HepG2 (cell line): ENCODE data around the gene PPY. TPM values are rescaled to one million over a fixed set of nuclear protein-coding genes. Genes with fewer than 3 reads are reported as not detected.
A peak's percentile ranks its signal among the peaks of the same experiment; 100 is the strongest.

ENCODE experiments used
- ATAC-seq: fragments of 200-7000 bp; cut with Tn5 transposase; 3 replicates; pipeline ENCODE4 v1.9.1; 2020; ENCODE audit warnings: mild to moderate bottlenecking, moderate library complexity
- BruUV-seq: library from RNA; stranded (reverse); fragments of 400-500 nt; replicated peaks from 2 replicates; lab custom pipeline; 2021; lab: Mats Ljungman, UMichigan
- CTCF ChIA-PET: fragments of 300-600 bp; formaldehyde crosslinking; extraction: SDS; loops from one replicate; lab custom pipeline; 2021; ENCODE audit warnings: low total read pairs, inconsistent platforms, low intra/inter-chr PET ratio; lab: Yijun Ruan, JAX
- POLR2A ChIA-PET: fragments of 350-600 bp; sonication (Branson Sonifier 250); formaldehyde crosslinking; loops from one replicate; lab custom pipeline; 2020; ENCODE audit warnings: antibody characterized with exemption, inconsistent platforms; lab: Yijun Ruan, JAX
- DNase-seq: peaks from one replicate; pipeline ENCODE4 v3.0.0-alpha.2; 2015; ENCODE audit warnings: low spot score
- FAIRE-seq: peaks from 3 replicates; lab custom pipeline; 2011; peaks lifted over from hg19 to GRCh38; lab: Jason Lieb, UNC
- H2AFZ ChIP-seq: one replicate; pipeline ENCODE4 v1.6.1; 2011; ENCODE audit warnings: low read length, inconsistent platforms
- H3K27ac ChIP-seq: fragments of 300-600 bp; 3 replicates; pipeline ENCODE4 v1.8.0; 2011; ENCODE audit warnings: mixed run types, mild to moderate bottlenecking, mixed read lengths, low read length, inconsistent platforms; ENCODE audit not compliant: insufficient read depth; ENCODE audit errors: extremely low read length
- H3K27me3 ChIP-seq, 2 experiments: fragments of 200-600 bp in 1 of 2; 2 replicates in 1 of 2; 3 replicates in 1 of 2; pipeline versions ENCODE4 v1.6.0 to v1.8.0; 2011; ENCODE audit warnings: low read length in 2 of 2, mild to moderate bottlenecking in 2 of 2, moderate library complexity in 2 of 2, inconsistent platforms in 1 of 2; ENCODE audit not compliant: insufficient read depth in 2 of 2, control insufficient read depth in 1 of 2
- H3K36me3 ChIP-seq, 2 experiments: fragments of 200-600 bp in 1 of 2; replicated peaks in 1 of 2; 2 replicates in 1 of 2; 3 replicates in 1 of 2; pipeline versions ENCODE4 v1.5.1 to v1.8.0; 2011; ENCODE audit warnings: low read length in 2 of 2, inconsistent platforms in 1 of 2; ENCODE audit not compliant: insufficient read depth in 2 of 2, control insufficient read depth in 1 of 2
- H3K4me1 ChIP-seq: 2 replicates; pipeline ENCODE4 v1.5.1; 2012; ENCODE audit warnings: low read length, inconsistent platforms; ENCODE audit not compliant: insufficient read depth
- H3K4me2 ChIP-seq: 2 replicates; pipeline ENCODE4 v1.6.0; 2011; ENCODE audit warnings: low read depth, low read length, inconsistent platforms
- H3K4me3 ChIP-seq, 3 experiments: fragments of 200-600 bp in 1 of 3; sonication (generic), shearing (Covaris generic) in 1 of 3; replicated peaks in 1 of 3; 2 replicates each; pipeline ENCODE4 v1.5.1; 2011 to 2016; ENCODE audit warnings: low read length in 3 of 3, inconsistent platforms in 2 of 3, low read depth in 2 of 3, mild to moderate bottlenecking in 2 of 3, control low read depth in 1 of 3, mixed read lengths in 1 of 3; ENCODE audit not compliant: insufficient read depth in 1 of 3
- H3K79me2 ChIP-seq: one replicate; pipeline ENCODE4 v1.6.1; 2011; ENCODE audit warnings: low read length, inconsistent platforms; ENCODE audit not compliant: insufficient read depth
- H3K9ac ChIP-seq: 2 replicates; pipeline ENCODE4 v1.6.0; 2011; ENCODE audit warnings: mild to moderate bottlenecking, low read depth, low read length, inconsistent platforms; ENCODE audit not compliant: insufficient read depth
- H3K9me3 ChIP-seq: 2 replicates; pipeline ENCODE4 v1.5.1; 2012; ENCODE audit warnings: mild to moderate bottlenecking, low read length
- H4K20me1 ChIP-seq: 2 replicates; pipeline ENCODE4 v1.6.0; 2011; ENCODE audit warnings: inconsistent platforms, mild to moderate bottlenecking, low read length, moderate library complexity; ENCODE audit not compliant: insufficient read depth
- EEA1 ChIP-seq: sonication (generic); formaldehyde crosslinking; IDR thresholded peaks from 2 replicates; pipeline ENCODE4 v1.5.1; 2020; ENCODE audit warnings: mild to moderate bottlenecking, missing genetic modification reagents, borderline replicate concordance
- FOXA3 ChIP-seq: IDR thresholded peaks from 2 replicates; pipeline ENCODE4 v1.6.1; 2016; ENCODE audit warnings: missing genetic modification reagents, missing compliant biosample characterization
- HDAC1 ChIP-seq: sonication (generic); formaldehyde crosslinking; IDR thresholded peaks from 2 replicates; pipeline ENCODE4 v1.5.1; 2020; ENCODE audit warnings: mild to moderate bottlenecking, missing genetic modification reagents
- HOXA3 ChIP-seq: sonication (generic); formaldehyde crosslinking; IDR thresholded peaks from 2 replicates; pipeline ENCODE4 v1.5.0; 2020; ENCODE audit warnings: missing genetic modification reagents
- NFIC ChIP-seq: IDR thresholded peaks from 2 replicates; pipeline ENCODE4 v1.6.1; 2012; ENCODE audit warnings: mild to moderate bottlenecking, low read length, inconsistent platforms
- SOX5 ChIP-seq: IDR thresholded peaks from 2 replicates; pipeline ENCODE4 v1.6.1; 2016; ENCODE audit warnings: borderline replicate concordance
- SP5 ChIP-seq: IDR thresholded peaks from 2 replicates; pipeline ENCODE4 v1.6.1; 2016; ENCODE audit warnings: low read depth, borderline replicate concordance
- SRSF1 ChIP-seq: fragments of 200-400 bp; formaldehyde crosslinking; optimal IDR thresholded peaks from 2 replicates; pipeline ENCODE3; 2017; ENCODE audit warnings: mild to moderate bottlenecking, low read depth, low read length, moderate library complexity
- ZBTB49 ChIP-seq: sonication (generic); formaldehyde crosslinking; IDR thresholded peaks from 2 replicates; pipeline ENCODE4 v1.4.0; 2020; ENCODE audit warnings: missing genetic modification reagents, borderline replicate concordance
- ZC3H4 ChIP-seq: sonication (generic); formaldehyde crosslinking; IDR thresholded peaks from 2 replicates; pipeline ENCODE4 v1.4.0; 2020; ENCODE audit warnings: missing genetic modification reagents, borderline replicate concordance
- ZNF276 ChIP-seq: sonication (generic); formaldehyde crosslinking; IDR thresholded peaks from 2 replicates; pipeline ENCODE4 v1.4.0; 2020; ENCODE audit warnings: mild to moderate bottlenecking, low read depth, missing genetic modification reagents
- ZNF441 ChIP-seq: sonication (generic); formaldehyde crosslinking; IDR thresholded peaks from 2 replicates; pipeline ENCODE4 v1.7.0; 2021; ENCODE audit warnings: missing genetic modification reagents, borderline replicate concordance
- WGBS: methylation state at CpG from one replicate; pipeline ENCODE4 v1.1.6; 2017; ENCODE audit warnings: low lambda C conversion rate; 5-methylcytosine and 5-hydroxymethylcytosine counted together
- in situ Hi-C: cut with HindIII; loops from 2 replicates; pipeline ENCODE4 v1.10.0; 2017; ENCODE audit warnings: low pct_unique_long_range_greater_than_20kb; ENCODE audit not compliant: extremely low pct_ligation_motif_present
- intact Hi-C: fragments of 100-400 bp; cut with micrococcal nuclease; formaldehyde crosslinking; loops from one replicate; pipeline ENCODE4 v1.10.0; 2022; ENCODE audit not compliant: unreplicated experiment
- polyA plus RNA-seq, 8 experiments: library from polyadenylated mRNA; depleted of rRNA in 3 of 8; stranded (reverse) in 7 of 8; unstranded in 1 of 8; fragments of >200 nt; fragmentation: Illumina TruSeq in 4 of 8; extraction: Trizol in 4 of 8; gene quantifications; 2 replicates each; pipeline versions ENCODE4 v1.2.1 to v1.2.3, GENCODE V29; 2011 to 2016; ENCODE audit warnings: low read depth in 4 of 8, missing spikeins in 1 of 8, mixed read lengths in 1 of 8; ENCODE audit not compliant: insufficient read depth in 1 of 8
- total RNA-seq, 5 experiments: library from RNA; depleted of rRNA; stranded (reverse); fragments of >200 nt; fragmentation: Illumina TruSeq; extraction: Trizol; gene quantifications; 2 replicates each; pipeline ENCODE4 v1.2.3, GENCODE V29; 2016; ENCODE audit warnings: low read depth in 1 of 5

The PPY gene
- total and polyA plus RNA-seq, 2 of the 13 experiments (the other 11 are each of a cell fraction or from before 2014, with no cell fraction given): not detected

- Histone ChIP-seq H3K79me2 (no peaks in the 10 kb centered on the region), H4K20me1 (no peaks in the 10 kb centered on the region), H3K4me3 (peak overlapping the region; percentile 41 to 72 (median 51)), H2AFZ (peak overlapping the region; percentile 57), H3K27me3 (peaks cover 6 to 75% of the 10 kb centered on the region in 2 experiments), H3K9ac (peak overlapping the region; percentile 42; the same call in 1 of the 2 replicates), H3K36me3 (no peaks in the 10 kb centered on the region), H3K9me3 (no peaks in the 10 kb centered on the region), H3K27ac (no peak overlapping the region), H3K4me2 (peak overlapping the region; percentile 86), H3K4me1 (peaks cover 23% of the 10 kb centered on the region)
- 11% methylated on average over 7 of the region's 8 CpGs for WGBS
- CTCF ChIA-PET: no interaction called here
- BruUV-seq: no TSS peak
- TF ChIP-seq SOX5 (CRISPR knock-in tag) (no peak), ZNF441 (CRISPR knock-in tag) (0 out of 2 replicates have a peak, but pooled peaks have one; percentile 3), ZNF276 (no peak)
- in situ Hi-C loops (no loop called here), intact Hi-C loops (no loop called here)
- ATAC-seq: peak; percentile 19
- POLR2A ChIA-PET: interaction anchor here (2.2 kb wide), 1 partner anchor 17 kb away, joined by 15 read pairs; no protein-coding TSS in a partner anchor
- no peak for FAIRE-seq
- no peak for DNase-seq
Measured at GRCh38 chr17:43984521-43984920, 42.2 kb upstream of the PPY start.

- Histone ChIP-seq H3K79me2 (no peaks in the 10 kb centered on the region), H3K9ac (peak overlapping the region; percentile 42; the same call in 1 of the 2 replicates), H3K36me3 (no peaks in the 10 kb centered on the region), H3K9me3 (no peaks in the 10 kb centered on the region), H3K4me1 (peaks cover 23% of the 10 kb centered on the region), H2AFZ (no peak overlapping the region), H3K27me3 (peaks cover 6 to 79% of the 10 kb centered on the region in 2 experiments), H4K20me1 (no peaks in the 10 kb centered on the region), H3K4me2 (peak overlapping the region; percentile 86), H3K27ac (no peak overlapping the region), H3K4me3 (peak overlapping the region; percentile 41 to 72 (median 51))
- peak; percentile 93 for ATAC-seq
- in situ Hi-C loops (no loop called here), intact Hi-C loops (no loop called here)
- no TSS peak for BruUV-seq
- POLR2A ChIA-PET: interaction anchor here (1.2 to 2.2 kb wide), 3 partner anchors 10 to 18 kb away, joined by 5 to 15 read pairs (median 5); no protein-coding TSS in a partner anchor
- 2% methylated on average over 20 of the region's 78 CpGs for WGBS
- FAIRE-seq: no peak
- peak; percentile 67 for DNase-seq
- CTCF ChIA-PET: interaction anchor here (1.1 kb wide), 1 partner anchor 40 kb away, joined by 4 read pairs; no protein-coding TSS in a partner anchor
- TF ChIP-seq NFIC (no peak), ZBTB49 (no peak), SRSF1 (no peak), ZC3H4 (CRISPR knock-in tag) (no peak; the same call in 1 of the 2 replicates), FOXA3 (CRISPR knock-in tag) (peak; percentile 91), HOXA3 (CRISPR knock-in tag) (peak; percentile 97), SP5 (CRISPR knock-in tag) (peak; percentile 99), EEA1 (0 out of 2 replicates have a peak, but pooled peaks have one; percentile 38), HDAC1 (peak; percentile 99)
Measured at GRCh38 chr17:43983515-43984411, 41.5 kb upstream of the PPY start.
